ENCODE results near the gene NFATC1.

The NFATC1 gene

DNA sequence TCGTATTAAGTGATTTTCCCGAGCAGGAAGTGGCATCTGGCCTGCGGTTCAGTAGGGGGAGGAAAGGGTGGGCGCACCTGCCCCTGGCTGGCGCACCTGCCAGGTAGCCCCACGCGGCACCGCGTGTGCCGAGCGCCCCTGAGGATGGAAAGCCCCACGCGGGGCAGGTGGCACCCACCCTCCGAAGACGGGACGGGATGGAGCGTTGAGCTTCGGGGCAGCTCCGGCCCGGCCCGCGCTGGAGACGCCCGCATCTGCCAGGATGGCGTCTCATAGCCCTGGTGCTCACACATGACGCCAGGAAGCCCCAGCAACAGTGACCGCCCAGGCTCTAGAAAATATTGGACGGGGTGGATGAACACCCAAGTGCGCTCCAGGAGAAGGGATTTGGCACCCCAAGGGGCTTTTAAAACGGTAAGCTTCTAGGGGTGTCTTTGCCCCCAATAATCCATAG, 2.5 kb upstream of the NFATC1 start:
- DNase-seq = peak; percentile 62

DNA sequence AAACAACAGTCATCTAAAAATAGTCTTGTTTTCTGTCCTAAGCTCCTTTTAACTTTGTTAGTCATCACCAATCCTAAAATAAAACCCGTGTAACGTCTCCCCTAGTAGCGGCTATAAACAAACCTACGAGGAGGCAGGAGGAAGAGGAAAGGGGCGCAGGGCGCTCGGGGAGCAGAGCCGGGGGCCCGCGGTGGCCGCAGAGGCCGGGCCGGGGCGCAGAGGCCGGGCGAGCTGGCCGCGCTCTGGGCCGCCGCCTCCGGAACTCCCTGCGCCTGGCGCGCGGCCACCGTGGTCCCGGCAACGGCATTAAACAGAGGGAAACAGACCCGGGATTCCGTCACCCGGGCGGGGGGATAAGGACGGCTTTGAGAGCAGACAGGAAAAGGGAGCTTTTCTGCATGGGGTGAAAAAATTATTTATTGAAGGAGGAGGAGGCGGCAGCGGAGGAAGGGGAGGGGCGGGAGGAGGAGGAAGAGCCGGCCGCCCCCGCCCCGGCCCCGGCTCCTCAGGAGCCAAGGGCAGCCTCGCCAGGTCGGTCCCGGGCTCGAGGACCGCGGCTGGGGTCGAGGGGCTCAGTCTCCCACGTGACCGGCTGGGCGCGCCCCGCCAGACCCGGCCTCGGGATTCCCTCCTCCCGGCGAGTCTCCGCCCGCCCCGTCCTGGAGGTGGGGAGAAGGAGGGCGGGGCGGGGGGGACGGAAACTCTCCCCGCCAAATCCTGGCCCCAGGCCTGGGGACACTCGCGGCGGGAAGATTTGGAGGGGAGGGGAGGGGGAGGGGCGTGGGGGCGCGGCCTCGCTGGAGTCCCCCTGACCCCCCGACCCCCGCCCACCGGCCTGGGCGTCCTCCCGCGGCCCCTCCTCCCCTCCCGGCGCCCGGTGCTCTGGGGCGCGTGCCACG, 1.8 kb upstream of the NFATC1 start:
- DNase-seq = peak; percentile 70

DNA sequence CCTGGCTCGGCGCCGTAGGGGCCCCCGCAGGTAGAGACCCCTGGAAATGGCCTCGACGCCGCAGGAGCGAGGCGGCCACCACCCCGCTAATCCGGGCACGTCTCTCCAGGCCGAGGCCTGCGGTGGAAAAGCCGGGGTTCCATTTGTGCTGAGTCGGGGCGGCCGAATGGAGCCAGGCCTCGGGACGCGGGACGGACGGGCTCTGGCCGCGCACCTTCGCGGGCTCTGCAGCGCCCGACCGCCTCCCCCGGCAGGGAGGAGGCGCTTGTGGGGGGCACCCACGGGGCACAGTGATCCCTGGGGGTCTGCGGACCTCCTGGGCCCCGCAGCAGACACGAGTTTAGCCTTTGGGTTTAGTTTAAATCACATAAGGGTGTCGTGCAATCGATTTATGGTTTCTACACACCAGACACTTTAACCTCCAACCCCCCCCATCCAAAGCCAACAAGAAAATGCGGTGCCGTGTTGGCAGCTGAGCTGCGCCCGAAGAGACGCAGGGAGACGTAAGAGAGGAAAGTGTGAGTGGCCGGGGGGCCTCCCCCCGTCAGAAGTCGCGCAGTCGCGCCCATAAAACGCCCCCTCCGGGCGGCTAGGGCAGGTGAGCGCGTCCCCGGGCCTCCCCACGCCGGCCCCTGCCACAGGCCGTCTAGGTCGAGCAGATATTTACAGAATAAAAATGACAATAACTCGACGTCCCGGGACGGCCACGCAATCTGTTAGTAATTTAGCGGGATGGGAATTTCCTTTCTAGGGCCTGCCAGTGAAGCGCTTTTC, 1.0 kb upstream of the NFATC1 start:
- DNase-seq = peak; percentile 70

DNA sequence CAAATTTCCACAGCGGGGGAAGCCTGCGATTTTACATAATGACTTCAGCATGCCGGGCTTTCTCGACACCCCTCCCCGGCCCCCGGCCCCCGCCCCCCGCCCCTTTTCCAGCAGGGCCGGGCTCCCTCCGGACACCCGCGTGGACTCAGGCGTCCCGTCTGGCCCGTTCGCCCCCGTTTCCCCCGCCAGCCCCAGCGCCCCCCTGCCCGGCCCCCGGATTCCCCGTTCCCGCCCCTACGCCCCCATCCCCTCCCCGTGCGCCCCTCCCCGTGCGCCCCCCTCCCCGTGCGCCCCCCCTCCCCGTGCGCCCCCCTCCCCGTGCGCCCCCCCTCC, 456 bp upstream of the NFATC1 start:
- DNase-seq = no peak

DNA sequence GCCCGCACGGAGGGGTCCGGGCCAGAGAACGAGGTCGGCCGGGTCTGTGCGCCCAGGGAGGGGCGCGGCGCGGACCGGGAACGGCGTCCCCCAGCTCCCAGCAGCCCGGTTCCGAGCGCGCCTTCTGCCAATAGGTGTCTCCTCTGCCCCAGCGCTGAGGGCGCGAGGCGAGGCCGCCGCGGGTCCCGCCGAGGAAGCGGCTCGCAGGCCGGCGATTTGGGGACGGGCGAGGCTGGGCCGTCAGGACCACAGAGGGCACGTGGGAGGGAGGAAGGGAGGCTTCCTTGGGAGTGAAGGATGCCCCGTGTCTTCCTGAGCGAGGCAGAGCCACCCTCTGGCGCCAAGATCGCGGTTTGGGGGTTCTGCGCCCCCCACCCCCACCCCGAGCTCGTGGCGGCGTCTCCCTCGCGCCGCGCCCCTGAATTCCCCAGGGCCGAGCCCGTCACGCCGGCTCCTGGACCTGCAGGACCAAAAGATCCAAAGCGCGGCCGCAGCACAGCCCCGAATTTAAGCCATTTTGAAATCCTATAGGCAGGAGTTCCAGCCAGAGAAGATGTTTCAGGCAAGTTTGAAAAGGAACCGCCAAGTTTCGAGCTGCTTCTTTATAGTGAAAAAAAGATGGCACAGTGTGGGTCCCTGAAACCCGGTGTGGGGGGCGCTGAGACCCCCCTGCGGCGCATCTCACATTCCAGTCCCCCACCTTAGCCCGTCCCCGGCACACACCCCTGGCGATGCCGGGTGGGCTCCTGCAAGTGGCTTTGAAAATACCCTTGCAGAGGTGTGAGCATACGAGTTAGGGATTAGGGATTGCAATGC, 909 bp downstream of the NFATC1 start:
- peak; percentile 77 for DNase-seq

DNA sequence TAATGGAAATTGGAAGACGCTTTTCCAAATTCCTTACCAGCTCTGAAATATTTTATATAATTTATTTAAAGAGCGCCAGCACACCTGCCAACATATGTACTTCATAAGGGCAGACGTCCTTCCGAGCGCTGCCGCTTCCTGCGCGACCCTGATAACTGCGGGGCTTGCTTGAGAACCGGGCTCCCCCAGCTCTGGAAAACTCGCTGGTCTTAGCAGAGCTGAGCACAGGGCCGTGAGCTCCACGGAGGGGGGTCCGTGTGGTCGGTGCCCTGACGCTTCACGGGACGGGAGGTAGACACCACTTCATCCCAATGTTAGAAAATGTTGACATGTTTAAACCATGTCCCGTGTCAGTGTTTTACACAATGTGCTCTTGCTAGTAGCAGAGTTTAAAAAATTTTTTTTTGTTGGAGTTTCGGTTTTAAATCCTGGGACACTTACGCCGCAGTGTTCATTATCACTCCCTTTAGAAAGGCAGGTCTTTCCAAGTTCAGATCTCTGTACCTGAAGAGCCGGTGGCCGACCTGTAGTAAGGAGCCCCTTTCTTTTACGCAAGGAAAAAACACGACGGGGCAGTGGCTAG, 1.6 kb downstream of the NFATC1 start:
- DNase-seq = no peak

DNA sequence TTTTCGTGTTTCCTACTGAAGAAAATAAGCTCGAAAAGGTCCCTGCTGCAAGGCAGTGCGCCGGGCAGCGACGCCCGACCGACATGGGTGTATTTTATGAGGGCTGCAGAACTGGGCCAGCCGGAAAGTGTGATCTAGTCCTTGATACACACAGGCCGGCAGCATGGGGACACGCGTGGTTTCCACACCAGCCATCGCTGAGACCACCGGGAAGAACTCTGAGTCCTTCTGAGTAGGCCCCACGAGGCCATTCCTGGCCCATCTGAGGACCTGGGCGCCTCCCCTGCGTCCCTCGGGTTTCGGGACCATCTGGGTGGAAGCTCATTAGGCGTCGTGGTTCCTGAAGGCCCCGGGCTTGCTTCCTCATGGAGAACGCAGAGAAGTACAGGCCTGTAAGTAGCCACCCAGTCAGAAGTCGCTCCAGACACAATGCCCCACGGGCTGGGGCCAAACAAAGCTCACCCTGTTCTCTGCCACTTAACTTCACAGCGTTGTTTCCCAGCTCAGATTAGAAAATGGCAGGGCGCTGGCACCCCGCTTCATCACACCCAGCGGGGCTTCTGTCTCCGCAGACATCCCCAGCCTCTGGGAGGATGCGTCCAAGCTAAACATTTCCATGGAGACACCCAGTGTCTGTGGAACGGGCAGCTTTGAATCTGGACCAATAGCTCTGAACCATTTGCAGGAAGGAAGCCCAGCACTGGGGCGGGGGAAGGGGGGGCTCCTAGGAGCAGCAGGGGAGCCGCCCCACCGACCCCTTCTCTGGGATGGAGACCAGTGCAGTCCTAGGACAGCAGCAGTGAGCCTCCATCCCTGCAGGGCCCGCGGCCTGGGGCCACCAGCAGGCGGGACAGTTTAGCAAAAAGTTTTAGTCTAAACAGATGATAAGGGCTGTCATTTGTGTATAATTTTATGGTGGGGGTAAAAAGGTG, 2.4 kb downstream of the NFATC1 start:
- no peak for DNase-seq

DNA sequence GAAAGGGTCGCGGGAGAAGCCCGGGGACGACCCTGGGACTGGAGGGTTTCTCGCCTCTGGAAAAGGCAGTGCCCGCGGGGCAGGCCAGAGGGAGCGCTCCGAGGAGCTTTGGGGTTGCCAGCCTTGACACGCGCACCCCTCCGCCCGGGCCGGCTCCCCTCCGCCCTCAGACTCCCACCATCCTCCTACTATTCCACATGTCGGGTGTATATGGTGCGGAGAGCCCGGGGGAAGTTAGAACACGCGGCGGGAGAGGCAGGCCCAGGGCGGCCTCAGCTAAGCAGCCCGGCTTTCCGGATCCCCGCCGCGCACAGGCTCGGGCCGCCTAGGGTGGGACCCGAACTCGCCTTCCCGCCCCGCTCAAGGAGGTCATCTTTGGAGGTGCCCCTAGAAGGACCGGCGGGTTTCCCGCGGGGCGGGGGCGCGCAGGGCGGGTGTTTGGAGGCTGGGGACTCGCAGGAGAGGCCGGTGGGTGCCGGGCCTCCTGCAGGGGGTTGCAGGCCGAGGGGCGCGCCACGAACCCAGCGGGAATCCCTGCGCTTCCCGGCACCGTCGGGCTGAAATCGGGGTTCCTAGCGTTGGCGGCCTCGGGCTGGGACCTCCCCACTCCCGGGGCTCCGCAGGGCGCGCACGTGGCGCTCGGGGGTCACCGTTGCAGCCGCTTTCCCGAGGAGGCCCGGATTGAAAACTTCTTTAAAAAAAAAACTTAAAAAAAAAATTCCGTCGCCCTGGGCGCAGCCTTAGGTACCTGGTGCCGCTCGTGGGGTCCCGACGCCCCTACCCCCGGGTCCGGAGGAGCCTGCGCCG, 3.7 kb downstream of the NFATC1 start:
- DNase-seq = no peak

DNA sequence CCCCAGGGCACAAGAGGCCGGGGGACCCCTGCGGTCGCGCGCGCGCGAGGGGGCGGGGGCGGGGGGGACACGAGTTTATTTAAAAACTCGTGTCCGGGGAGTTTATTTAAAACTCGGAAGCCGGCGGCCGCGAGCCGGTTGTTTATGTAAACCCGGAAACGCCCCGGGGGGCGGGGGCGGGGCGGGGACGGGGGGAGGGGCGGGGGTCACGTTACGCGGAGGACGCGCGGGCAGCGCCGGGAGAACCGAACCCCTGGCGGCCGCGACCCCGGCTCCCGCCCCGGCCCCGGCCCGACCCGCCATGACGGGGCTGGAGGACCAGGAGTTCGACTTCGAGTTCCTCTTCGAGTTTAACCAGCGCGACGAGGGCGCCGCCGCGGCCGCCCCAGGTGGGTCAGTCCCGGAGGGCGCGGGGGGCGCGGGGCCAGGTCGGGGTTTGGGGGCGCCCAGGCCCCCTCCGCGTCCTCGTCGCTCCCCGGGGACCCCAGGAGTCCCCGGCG, 4.4 kb downstream of the NFATC1 start:
- DNase-seq = peak; percentile 71

DNA sequence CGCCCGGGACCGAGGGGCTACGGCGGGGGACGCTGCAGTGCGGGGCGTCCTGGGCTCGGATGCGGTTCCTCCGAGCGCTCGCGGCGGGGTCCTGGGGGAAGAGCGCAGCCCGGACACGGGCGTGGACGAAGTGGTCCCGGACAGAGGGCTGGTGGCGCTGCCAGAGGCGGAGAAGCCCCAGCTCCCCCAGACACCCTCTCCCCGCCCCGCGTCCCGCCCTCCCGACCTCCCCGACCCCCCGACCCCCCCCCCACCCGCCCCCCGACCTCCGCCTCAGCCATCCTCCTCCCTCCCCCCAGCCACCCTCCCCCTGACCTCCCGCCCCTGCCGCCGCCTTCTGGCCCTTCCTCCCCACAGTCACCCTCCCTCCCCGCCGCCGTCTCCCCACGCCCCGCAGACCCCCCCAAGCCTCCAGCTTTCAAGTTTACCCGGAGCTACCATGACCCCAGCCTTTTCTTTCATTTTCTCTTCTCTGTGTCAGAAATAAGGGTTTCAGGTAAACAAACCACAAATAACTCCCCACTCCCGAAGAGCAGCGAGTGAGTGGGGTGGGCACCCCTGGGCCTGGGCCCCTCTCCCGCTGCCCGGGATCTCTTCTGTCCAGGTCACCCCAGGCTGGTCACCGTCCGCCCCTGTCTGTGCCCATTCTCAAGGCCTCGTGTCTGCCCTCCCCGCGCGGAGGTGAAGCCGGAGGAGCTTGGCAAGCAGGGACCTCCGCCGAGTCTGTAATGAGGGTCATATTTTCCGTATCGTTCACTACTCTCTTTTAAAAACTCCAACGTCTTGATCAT, 5.1 kb downstream of the NFATC1 start:
- DNase-seq = no peak

DNA sequence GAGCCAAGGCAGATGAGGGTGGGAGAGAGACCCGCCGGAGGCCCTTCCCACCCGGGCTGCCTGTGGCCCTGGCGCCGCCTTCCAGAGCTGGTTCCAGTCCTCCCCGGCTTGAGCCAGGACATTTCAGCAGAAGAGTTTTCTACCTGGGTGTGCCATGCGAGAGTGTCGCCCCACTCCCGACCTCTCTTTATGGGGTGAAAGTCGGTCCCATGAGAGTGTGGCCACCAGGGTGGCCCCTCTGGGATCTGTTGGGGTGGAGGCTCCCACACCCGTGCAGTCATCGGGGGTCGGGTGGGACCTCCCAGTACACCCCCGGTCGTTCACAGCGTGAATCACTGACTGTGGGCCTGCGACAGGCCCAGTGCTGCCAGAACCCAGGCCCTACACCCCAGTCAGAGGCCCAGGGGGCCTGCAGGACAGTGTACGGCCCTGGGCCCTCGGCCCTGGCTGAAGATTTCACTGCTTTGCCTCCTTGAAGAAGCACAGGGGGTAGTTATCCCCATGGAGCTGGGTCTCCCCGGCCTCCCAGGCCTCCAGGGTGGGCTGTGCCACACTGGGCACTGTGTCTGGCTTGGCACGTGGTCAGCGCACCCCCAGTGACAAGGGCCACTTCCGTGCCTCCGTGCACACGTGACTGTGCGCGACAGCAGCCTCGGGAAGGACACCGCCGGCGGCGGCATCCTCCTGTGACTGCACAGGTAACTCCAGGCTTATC, 5.9 kb downstream of the NFATC1 start:
- no peak for DNase-seq

DNA sequence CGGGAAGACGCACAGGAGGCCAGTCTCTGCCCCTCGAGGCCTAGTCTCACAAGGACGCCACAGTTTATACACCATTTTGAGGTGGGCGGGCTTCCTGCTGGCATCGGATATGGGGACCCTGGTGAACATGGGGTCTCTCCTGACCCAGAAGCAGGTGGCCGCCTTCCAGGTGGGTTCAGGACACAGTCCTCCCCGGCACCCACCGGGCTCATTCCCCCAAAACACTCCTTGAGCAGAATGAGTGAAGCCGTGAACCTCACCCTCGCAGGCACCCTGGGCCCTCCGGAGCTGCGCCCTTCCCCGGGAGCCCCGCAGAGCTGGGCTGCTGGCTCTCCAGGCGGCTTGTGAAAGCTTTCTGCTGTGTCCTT, 6.5 kb downstream of the NFATC1 start:
- DNase-seq = no peak

DNA sequence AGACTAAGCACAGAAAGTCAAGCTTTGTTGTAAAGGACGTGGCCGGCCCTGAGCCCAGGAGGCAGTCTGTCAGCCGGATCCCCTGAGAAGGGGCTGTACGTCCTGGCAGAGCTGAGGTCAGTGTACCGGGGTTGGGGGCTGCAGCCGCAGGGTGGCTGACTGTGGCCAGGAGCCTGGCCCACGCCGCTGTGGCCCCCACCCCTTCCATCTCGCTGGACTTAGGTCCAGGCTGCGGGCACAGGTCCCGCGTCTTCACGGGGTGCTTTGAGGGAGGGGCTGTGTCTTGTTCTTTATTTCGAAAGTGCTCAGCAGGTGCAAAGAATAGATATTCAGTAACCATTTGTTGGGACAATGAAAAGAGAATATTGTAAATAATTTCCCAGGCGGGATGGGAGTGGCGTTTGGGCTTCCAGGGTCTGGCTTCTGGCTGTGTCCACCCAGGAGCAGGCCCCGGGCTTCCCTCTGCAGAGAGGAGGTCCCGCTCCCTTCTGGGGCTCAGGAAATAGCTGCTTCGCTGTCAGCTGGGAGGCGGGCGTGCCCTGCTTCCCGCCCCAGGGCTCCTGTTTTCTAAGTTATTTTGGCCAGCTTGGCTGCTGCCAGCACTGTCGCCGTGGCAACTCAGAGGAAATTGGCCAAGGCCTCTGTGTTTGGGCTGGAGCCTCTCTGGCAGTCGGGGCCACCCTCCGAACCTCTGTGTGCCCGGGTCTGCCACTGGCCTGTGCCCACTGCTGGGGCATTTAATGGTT, 7.4 kb downstream of the NFATC1 start:
- DNase-seq = no peak

DNA sequence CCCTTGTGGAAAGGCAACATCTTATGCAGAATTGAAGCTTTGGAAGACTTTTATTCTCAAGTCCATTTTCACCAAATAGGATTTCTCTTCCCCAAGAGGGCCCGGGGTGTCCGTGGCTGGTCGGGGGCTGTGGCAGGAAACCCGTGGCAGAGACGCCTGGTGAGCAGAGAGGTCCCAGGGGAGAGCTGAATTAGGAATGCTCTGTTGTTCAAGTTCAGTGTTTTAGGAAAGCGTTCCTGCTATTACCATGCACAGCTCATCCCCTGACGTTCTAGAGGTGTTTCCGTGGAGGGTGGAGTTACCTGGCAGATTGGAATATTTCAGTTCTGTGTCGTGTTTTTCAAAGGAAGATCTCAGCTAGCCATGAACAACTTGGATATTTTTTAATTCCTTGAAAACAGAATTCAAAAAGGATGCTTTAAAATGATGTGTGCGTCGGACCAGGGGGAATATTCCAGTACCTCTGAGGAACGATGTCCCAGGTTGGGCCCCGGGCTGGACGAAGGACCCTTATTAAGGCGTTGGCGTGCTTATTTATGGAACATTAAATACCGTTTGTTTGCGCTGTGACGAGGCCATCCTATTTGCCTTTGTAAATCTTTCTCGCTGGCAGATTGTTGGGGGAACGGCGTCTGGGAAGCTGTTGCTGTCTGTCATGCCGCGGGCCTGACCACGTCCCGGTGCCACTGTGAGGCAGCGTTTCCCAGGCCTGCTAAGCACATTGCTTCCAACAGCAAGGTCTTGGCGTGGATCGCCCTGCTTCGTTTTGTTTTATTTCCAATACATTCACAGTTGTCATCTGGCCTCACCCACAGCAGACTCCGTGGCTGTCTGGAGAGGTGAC, 8.2 kb downstream of the NFATC1 start:
- no peak for DNase-seq

DNA sequence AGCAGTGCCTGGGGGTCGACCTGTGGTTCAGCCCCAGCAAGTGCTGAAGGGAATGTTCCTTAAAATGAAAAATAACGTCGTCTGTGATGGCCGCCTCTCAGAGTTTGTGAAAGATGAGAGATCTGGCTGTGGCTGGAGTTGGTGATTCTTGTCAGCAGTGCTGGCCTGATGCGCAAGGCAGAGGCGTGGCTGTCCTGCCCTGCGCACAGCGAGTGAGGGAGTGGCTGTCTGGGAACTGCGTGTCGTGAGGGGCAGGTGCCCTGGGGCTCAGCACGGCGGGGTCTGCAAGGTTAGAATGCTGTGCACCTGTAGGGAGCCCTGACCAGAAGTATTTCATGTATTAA, 8.8 kb downstream of the NFATC1 start:
- no peak for DNase-seq

DNA sequence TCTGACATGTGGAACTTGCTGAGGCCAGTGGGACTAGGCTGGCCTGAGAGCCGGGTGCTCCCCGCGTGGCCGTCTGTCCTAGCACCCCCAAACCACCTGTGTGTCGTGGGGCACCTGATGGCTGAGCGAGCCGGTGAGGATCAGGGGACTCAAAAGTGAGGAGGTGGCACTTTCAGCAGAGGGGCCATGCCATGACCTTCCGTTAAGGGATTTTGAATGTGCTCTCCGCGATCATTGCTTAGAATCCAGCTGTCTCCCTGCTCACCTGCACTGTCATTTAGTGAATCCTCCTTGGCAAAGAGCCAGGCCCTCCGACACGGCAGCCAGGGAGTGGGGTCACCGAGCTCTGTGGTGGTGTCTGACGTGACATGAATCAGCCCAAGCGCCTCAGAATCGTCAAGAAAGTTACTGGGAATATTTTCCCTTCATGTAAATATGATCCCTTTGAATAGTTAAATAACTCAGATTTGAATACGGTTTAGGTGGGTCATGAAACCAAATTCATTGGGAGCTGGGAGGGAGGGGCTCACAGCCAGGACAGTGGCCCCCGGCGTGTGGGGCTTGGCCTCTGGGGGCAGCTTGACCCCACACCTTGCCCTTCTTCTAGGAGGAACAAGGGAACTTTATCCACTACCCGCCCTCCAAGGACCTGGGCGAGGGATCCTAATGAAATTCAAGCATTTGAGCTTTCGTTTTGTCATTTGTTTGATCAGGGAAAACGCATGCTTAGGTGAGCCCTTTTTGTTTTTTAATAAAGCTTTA, 9.5 kb downstream of the NFATC1 start:
- no peak for DNase-seq

Data from RPMI8226 (cell line).